ENCODE measurements around the gene XYLT2.

GRCh38 chr17:50314456-50315011 lies 31.4 kb upstream of the XYLT2 start:
- no peak for TF ChIP-seq CTCF (IDR thresholded peaks at IDR 0.05; ENCODE audit: extremely low read depth in 1 of 2, insufficient read depth in 1 of 2, low read depth in 1 of 2, low read length in 2 of 2)
- no peak for TF ChIP-seq POLR2A (IDR thresholded peaks at IDR 0.05; ENCODE audit: low read depth, low read length)
- TF ChIP-seq MAX (IDR thresholded peaks at IDR 0.05; ENCODE audit: insufficient read depth, insufficient read length) = no peak
- TF ChIP-seq GATA2 (IDR thresholded peaks at IDR 0.05; ENCODE audit: insufficient read depth, insufficient read length, low read depth, low read length) = no peak
- no peak for TF ChIP-seq EZH2 (IDR thresholded peaks at IDR 0.05; ENCODE audit: borderline replicate concordance, low read depth, low read length, severe bottlenecking)
- no peak for TF ChIP-seq POLR2AphosphoS5 (IDR thresholded peaks at IDR 0.05; ENCODE audit: insufficient read depth, low read depth, low read length)
- no peak for TF ChIP-seq FOS (IDR thresholded peaks at IDR 0.05; ENCODE audit: borderline replicate concordance, insufficient read depth, low read length)
